K562 (cell line): ENCODE measurements around the gene ORC4. TPM values are rescaled to one million over a fixed set of nuclear protein-coding genes. Genes with fewer than 3 reads are reported as not detected.

Experiments
- ATAC-seq: fragments of 200-7000 bp; cut with Tn5 transposase; 3 replicates; pipeline ENCODE4 v1.9.1; 2020; ENCODE audit warnings: moderate library complexity
- BruUV-seq: library from RNA; stranded (reverse); fragments of 400-500 nt; replicated peaks from 2 replicates; lab custom pipeline; 2021; lab: Mats Ljungman, UMichigan
- CTCF ChIA-PET: fragments of 300-600 bp; formaldehyde crosslinking; extraction: SDS; loops from one replicate; lab custom pipeline; 2021; ENCODE audit warnings: low intra/inter-chr PET ratio; lab: Yijun Ruan, JAX
- POLR2A ChIA-PET: fragments of 300-600, 350-650 bp; sonication (Branson Sonifier 250); formaldehyde crosslinking; extraction: SDS; loops from one replicate; lab custom pipeline; 2021; ENCODE audit warnings: antibody characterized with exemption, inconsistent platforms; lab: Yijun Ruan, JAX
- DNase-seq, 4 experiments: peaks; one replicate each; pipeline versions ENCODE4 v3.0.0 to v3.0.0-alpha.2; 2011 to 2018; ENCODE audit warnings: low spot score in 3 of 4, mixed read lengths in 3 of 4; ENCODE audit errors: extremely low read depth in 1 of 4
- FAIRE-seq: peaks from 2 replicates; lab custom pipeline; 2011; peaks lifted over from hg19 to GRCh38; lab: Jason Lieb, UNC
- H2AFZ ChIP-seq: 2 replicates; pipeline ENCODE4 v1.6.0; 2011; ENCODE audit warnings: low read depth, low read length, control low read depth, inconsistent platforms
- H3K27ac ChIP-seq: fragments of 200-600 bp; 3 replicates; pipeline ENCODE4 v1.8.0; 2011; ENCODE audit warnings: low read depth, mild to moderate bottlenecking, control low read depth, inconsistent platforms, low read length, moderate library complexity, mixed read lengths; ENCODE audit errors: extremely low read depth
- H3K27me3 ChIP-seq, 2 experiments: fragments of 300-600 bp in 1 of 2; 2 replicates in 1 of 2; 3 replicates in 1 of 2; pipeline versions ENCODE4 v1.6.0 to v1.8.0; 2011; ENCODE audit warnings: inconsistent platforms in 2 of 2, low read length in 2 of 2, mild to moderate bottlenecking in 1 of 2, mixed read lengths in 1 of 2, moderate library complexity in 1 of 2; ENCODE audit not compliant: control insufficient read depth in 2 of 2, insufficient read depth in 2 of 2
- H3K36me3 ChIP-seq: fragments of 300-600 bp; 3 replicates; pipeline ENCODE4 v1.8.0; 2011; ENCODE audit warnings: mild to moderate bottlenecking, low read length, inconsistent platforms; ENCODE audit not compliant: control insufficient read depth, insufficient read depth
- H3K4me1 ChIP-seq, 2 experiments: fragments of 200-600 bp in 1 of 2; replicated peaks in 1 of 2; 2 replicates in 1 of 2; 3 replicates in 1 of 2; pipeline versions ENCODE4 v1.5.1 to v1.8.0; 2011; ENCODE audit warnings: inconsistent platforms in 2 of 2, low read length in 2 of 2, mild to moderate bottlenecking in 1 of 2, mixed read lengths in 1 of 2, moderate library complexity in 1 of 2; ENCODE audit not compliant: control insufficient read depth in 2 of 2, insufficient read depth in 2 of 2
- H3K4me2 ChIP-seq: 2 replicates; pipeline ENCODE4 v1.6.1; 2011; ENCODE audit warnings: low read length, control low read depth, inconsistent platforms, mixed read lengths; ENCODE audit not compliant: insufficient read depth
- H3K4me3 ChIP-seq: fragments of 200-600 bp; sonication (generic), shearing (Covaris generic); 2 replicates; pipeline ENCODE4 v1.5.1; 2016; ENCODE audit warnings: control low read depth, inconsistent platforms
- H3K79me2 ChIP-seq: fragments of 200-600 bp; 3 replicates; pipeline ENCODE4 v1.8.0; 2011; ENCODE audit warnings: low read length, inconsistent platforms; ENCODE audit not compliant: control insufficient read depth, insufficient read depth
- H3K9ac ChIP-seq, 2 experiments: 2 replicates each; pipeline versions ENCODE4 v1.6.0 to v1.6.1; 2011; ENCODE audit warnings: low read depth in 2 of 2, low read length in 2 of 2, control low read depth in 1 of 2, inconsistent platforms in 1 of 2, mild to moderate bottlenecking in 1 of 2, mixed read lengths in 1 of 2; ENCODE audit not compliant: insufficient read depth in 1 of 2
- H3K9me1 ChIP-seq: one replicate; pipeline ENCODE4 v1.6.0; 2011; ENCODE audit warnings: inconsistent platforms, mild to moderate bottlenecking, low read length, moderate library complexity; ENCODE audit not compliant: control insufficient read depth, insufficient read depth
- H3K9me3 ChIP-seq: replicated peaks from 2 replicates; pipeline ENCODE4 v1.5.1; 2011; ENCODE audit warnings: low read depth, low read length, inconsistent platforms; ENCODE audit not compliant: control insufficient read depth, insufficient read depth
- H4K20me1 ChIP-seq: replicated peaks from 2 replicates; pipeline ENCODE4 v1.6.1; 2011; ENCODE audit warnings: low read length, inconsistent platforms, mixed read lengths; ENCODE audit not compliant: control insufficient read depth, insufficient read depth
- CHD1 ChIP-seq: fragments of 200-600 bp; sonication (generic); IDR thresholded peaks from one replicate; pipeline ENCODE4 v1.6.1; 2012; ENCODE audit warnings: mild to moderate bottlenecking, moderate library complexity, low read length, inconsistent platforms
- DPF2 ChIP-seq: fragments of 450-650 bp; IDR thresholded peaks from 2 replicates; pipeline ENCODE4 v1.6.1; 2016
- GABPA ChIP-seq: fragments of 200-800 bp; sonication (Bioruptor generic); conservative IDR thresholded peaks from 2 replicates; pipeline ENCODE4 v1.6.1; 2016; ENCODE audit warnings: low read depth, missing genetic modification characterization, missing compliant biosample characterization
- HDAC3 ChIP-seq: fragments of 450-650 bp; IDR thresholded peaks from 2 replicates; pipeline ENCODE4 v1.6.1; 2018; ENCODE audit warnings: borderline replicate concordance, mild to moderate bottlenecking, moderate library complexity; ENCODE audit not compliant: partially characterized antibody
- KLF1 ChIP-seq: fragments of 450-650 bp; IDR thresholded peaks from 2 replicates; pipeline ENCODE4 v1.6.1; 2016; ENCODE audit warnings: missing genetic modification characterization, missing compliant biosample characterization
- MTA1 ChIP-seq: fragments of 450-650 bp; IDR thresholded peaks from 2 replicates; pipeline ENCODE4 v1.6.1; 2017; ENCODE audit warnings: borderline replicate concordance
- PCBP2 ChIP-seq: fragments of 200-400 bp; formaldehyde crosslinking; IDR thresholded peaks from 2 replicates; pipeline ENCODE4 v1.6.1; 2018; ENCODE audit warnings: low read length, low read depth, mild to moderate bottlenecking, moderate library complexity; ENCODE audit not compliant: poor library complexity, severe bottlenecking
- RBM25 ChIP-seq: fragments of 200-400 bp; formaldehyde crosslinking; IDR thresholded peaks from 2 replicates; pipeline ENCODE4 v1.6.1; 2018; ENCODE audit warnings: low read length, low read depth, moderate library complexity; ENCODE audit not compliant: severe bottlenecking
- ZFPM2 ChIP-seq: fragments of 250-450 bp; sonication (Bioruptor Pico); IDR thresholded peaks from 2 replicates; pipeline ENCODE4 v1.5.1; 2022; ENCODE audit warnings: mild to moderate bottlenecking
- ZNF354B ChIP-seq: fragments of 250-450 bp; sonication (Bioruptor Pico); IDR thresholded peaks from 2 replicates; pipeline ENCODE4 v1.4.0; 2020
- ZNF551 ChIP-seq: fragments of 250-450 bp; sonication (Bioruptor Pico); IDR thresholded peaks from 2 replicates; pipeline ENCODE4 v1.5.0; 2021; ENCODE audit warnings: mild to moderate bottlenecking, moderate library complexity
- ZNF589 ChIP-seq: fragments of 200-800 bp; sonication (Bioruptor generic); IDR thresholded peaks from 2 replicates; pipeline ENCODE4 v1.6.1; 2016; ENCODE audit warnings: low read depth, missing genetic modification characterization, missing compliant biosample characterization
- ZNF695 ChIP-seq: fragments of 450-650 bp; formaldehyde crosslinking; IDR thresholded peaks from 2 replicates; pipeline ENCODE4 v1.4.0; 2020; ENCODE audit warnings: mild to moderate bottlenecking, moderate library complexity
- ZNF764 ChIP-seq: fragments of 250-450 bp; sonication (Bioruptor Pico); IDR thresholded peaks from 2 replicates; pipeline ENCODE4 v1.4.0; 2020; ENCODE audit warnings: low read depth, mild to moderate bottlenecking, moderate library complexity
- WGBS: fragments of 100-300 bp; shearing (Covaris generic); methylation state at CpG from one replicate; pipeline ENCODE4 v1.1.6; 2016; ENCODE audit warnings: low coverage, mixed read lengths; ENCODE audit not compliant: insufficient coverage; ENCODE audit errors: missing lambda C conversion rate; 5-methylcytosine and 5-hydroxymethylcytosine counted together
- in situ Hi-C: fragments of 300-500 bp; cut with MboI; formaldehyde crosslinking; loops from 4 replicates; pipeline ENCODE4 v1.15.0; 2018; ENCODE audit warnings: inconsistent platforms, mixed read lengths
- intact Hi-C: fragments of 100-400 bp; cut with micrococcal nuclease; formaldehyde crosslinking; loops from 2 replicates; pipeline ENCODE4 v1.14.2; 2022
- polyA plus RNA-seq, 8 experiments: library from polyadenylated mRNA; depleted of rRNA in 4 of 8; stranded (reverse) in 5 of 8; unstranded in 3 of 8; fragments of >200 nt; fragmentation: Nextera tagmentation in 2 of 8; fragmentation: Illumina TruSeq in 1 of 8; extraction: Ambion mirVana in 2 of 8; extraction: Trizol in 1 of 8; gene quantifications; 2 replicates each; pipeline versions ENCODE4 v1.2.1 to v1.2.3, GENCODE V29; 2011 to 2014; ENCODE audit warnings: inconsistent platforms in 1 of 8, missing spikeins in 1 of 8
- total RNA-seq, 7 experiments: library from RNA; depleted of rRNA in 6 of 7; stranded (reverse); fragments of >200 nt in 6 of 7; fragmentation: Illumina TruSeq in 2 of 7; extraction: Trizol in 2 of 7; gene quantifications; 2 replicates each; pipeline versions ENCODE4 v1.2.1 to v1.2.3, GENCODE V29; 2011 to 2021; ENCODE audit warnings: low replicate concordance in 1 of 7
- TF ChIP-seq, protein P1 (sequence below): IDR thresholded peaks from 2 replicates; pipeline ENCODE4 v1.6.1; 2016; ENCODE audit warnings: missing genetic modification characterization, missing compliant biosample characterization
- TF ChIP-seq, protein P2 (sequence below): fragments of 250-450 bp; sonication (Bioruptor Pico); IDR thresholded peaks from 2 replicates; pipeline ENCODE4 v1.8.0; 2022; ENCODE audit warnings: inconsistent platforms

ORC4 gene
- total and polyA plus RNA-seq, 9 of the 15 experiments (the other 6 are each of a cell fraction or from before 2014, with no cell fraction given), result 58.6 to 100 (median 70.5) TPM

DNA sequence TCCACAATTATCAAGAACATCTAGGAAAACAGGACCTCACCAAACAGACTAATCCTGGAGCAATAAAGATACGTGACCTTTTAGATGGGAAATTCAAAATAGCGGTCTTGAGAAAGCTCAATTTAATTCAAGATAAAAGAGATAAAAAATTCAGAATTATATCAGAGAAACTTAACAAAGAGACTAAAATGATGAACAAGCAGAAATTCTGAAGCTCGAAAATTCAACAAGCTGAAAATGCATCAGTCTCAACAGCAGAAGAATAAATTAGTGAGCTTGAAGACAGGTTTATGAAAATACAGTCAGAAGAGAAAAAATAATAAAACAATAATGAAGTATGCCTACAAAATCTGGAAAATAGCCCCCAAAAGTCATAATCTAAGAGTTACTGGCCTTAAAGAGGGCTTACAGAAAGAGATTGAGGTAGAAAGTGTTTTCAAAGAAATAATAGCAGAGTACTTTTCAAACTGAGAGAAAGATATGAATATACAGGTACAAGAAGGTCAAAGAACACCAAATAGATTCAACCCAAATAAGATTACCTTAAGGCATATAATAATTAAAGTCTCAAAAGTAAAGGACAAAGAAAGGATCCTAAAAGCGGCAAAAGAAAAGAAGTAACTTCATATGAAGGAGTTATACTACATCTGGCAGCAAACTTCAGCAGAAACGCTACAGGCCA is 13.2 kb downstream of the ORC4 start (continued):
- TF ChIP-seq, protein P1, sequence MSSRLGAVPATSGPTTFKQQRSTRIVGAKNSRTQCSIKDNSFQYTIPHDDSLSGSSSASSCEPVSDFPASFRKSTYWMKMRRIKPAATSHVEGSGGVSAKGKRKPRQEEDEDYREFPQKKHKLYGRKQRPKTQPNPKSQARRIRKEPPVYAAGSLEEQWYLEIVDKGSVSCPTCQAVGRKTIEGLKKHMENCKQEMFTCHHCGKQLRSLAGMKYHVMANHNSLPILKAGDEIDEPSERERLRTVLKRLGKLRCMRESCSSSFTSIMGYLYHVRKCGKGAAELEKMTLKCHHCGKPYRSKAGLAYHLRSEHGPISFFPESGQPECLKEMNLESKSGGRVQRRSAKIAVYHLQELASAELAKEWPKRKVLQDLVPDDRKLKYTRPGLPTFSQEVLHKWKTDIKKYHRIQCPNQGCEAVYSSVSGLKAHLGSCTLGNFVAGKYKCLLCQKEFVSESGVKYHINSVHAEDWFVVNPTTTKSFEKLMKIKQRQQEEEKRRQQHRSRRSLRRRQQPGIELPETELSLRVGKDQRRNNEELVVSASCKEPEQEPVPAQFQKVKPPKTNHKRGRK (tag), result no peak
- no peak for TF ChIP-seq HDAC3
- TF ChIP-seq RBM25, result no peak
- TF ChIP-seq ZNF589 (CRISPR knock-in tag), result no peak

DNA sequence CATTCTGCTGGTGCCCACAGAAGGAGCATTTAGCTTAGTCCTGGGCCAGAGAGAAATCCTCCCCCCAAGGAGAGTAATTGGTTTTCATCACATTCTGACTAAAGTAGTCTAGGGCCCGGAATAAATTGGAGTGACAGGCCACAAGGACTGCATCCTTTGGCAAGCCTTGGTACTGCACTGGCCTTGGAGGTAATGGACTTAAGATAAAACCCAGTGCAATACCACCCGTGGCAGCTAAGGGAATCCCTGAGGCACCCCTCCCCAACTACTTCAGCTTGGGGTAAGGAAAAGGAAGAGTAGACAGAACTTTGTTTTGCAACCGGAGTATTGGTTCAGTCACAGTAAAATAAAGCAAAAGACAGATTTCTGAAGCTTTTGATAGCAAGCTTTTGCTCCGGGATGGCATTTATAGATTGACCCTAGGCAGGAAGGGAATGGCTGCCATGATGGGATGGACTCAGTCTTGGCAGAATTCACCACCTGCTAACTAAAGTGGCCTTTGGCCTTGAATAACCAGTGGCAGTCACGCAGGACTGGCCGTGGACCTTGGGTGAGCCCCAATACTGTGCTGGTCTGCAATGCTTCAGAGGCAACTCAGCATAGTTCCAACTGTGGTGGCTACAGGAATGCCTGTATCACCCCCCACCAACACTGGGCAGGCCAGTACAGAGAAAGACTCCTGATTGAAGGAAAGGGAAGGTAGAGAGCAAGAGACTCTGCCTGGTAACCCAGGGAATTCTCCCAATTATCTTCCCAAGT is 14.1 kb downstream of the ORC4 start:
- FAIRE-seq, result no peak
- no peak overlapping the region for H3K4me3 ChIP-seq
- H3K36me3 ChIP-seq, result no peaks in the 10 kb centered on the region
- no peaks in the 10 kb centered on the region for H3K27me3 ChIP-seq
- no peak overlapping the region for H3K4me2 ChIP-seq
- POLR2A ChIA-PET, result interaction anchor here (1.1 kb wide), 1 partner anchor 13 kb away, joined by 3 read pairs; no protein-coding TSS in a partner anchor
- no TSS peak for BruUV-seq
- peak; percentile 72 for ATAC-seq
- DNase-seq, result peak in 2 of 4 experiments; percentile 30 to 34
- no peak overlapping the region for H2AFZ ChIP-seq
- CTCF ChIA-PET, result no interaction called here
- in situ Hi-C loops (no loop called here), intact Hi-C loops (no loop called here)
- H3K9me3 ChIP-seq, result no peaks in the 10 kb centered on the region
- H3K9ac ChIP-seq, result no peak overlapping the region
- H4K20me1 ChIP-seq, result 0 out of 2 replicates have a peak, but pooled peaks cover 7% of the 10 kb centered on the region
- H3K4me1 ChIP-seq, result no peaks in the 10 kb centered on the region
- WGBS, result 75% methylated on average over 6 of the region's 6 CpGs
- peaks cover 84% of the 10 kb centered on the region for H3K79me2 ChIP-seq
- H3K27ac ChIP-seq, result no peak overlapping the region
- H3K9me1 ChIP-seq, result no peaks in the 10 kb centered on the region
- TF ChIP-seq ZNF764 (no peak), CHD1 (no peak), KLF1 (tag) (no peak), ZNF551 (CRISPR knock-in tag) (no peak), ZFPM2 (no peak), ZNF354B (no peak), ZNF695 (CRISPR knock-in tag) (no peak), GABPA (tag) (no peak), PCBP2 (no peak), MTA1 (no peak), DPF2 (no peak)
- TF ChIP-seq, protein P2, sequence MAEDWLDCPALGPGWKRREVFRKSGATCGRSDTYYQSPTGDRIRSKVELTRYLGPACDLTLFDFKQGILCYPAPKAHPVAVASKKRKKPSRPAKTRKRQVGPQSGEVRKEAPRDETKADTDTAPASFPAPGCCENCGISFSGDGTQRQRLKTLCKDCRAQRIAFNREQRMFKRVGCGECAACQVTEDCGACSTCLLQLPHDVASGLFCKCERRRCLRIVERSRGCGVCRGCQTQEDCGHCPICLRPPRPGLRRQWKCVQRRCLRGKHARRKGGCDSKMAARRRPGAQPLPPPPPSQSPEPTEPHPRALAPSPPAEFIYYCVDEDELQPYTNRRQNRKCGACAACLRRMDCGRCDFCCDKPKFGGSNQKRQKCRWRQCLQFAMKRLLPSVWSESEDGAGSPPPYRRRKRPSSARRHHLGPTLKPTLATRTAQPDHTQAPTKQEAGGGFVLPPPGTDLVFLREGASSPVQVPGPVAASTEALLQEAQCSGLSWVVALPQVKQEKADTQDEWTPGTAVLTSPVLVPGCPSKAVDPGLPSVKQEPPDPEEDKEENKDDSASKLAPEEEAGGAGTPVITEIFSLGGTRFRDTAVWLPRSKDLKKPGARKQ, result no peak
